Loucy (cell line): ENCODE results near the gene FSD2.

ENCODE experiments used
- CTCF ChIP-seq: fragments of 200-600 bp; sonication (generic); conservative IDR thresholded peaks from 2 replicates; pipeline ENCODE4 v1.5.1; 2014; ENCODE audit warnings: mild to moderate bottlenecking, antibody characterized with exemption, low read length
- EZH2phosphoT487 ChIP-seq: fragments of 200-600 bp; IDR thresholded peaks from 2 replicates; pipeline ENCODE4 v1.6.1; 2018; ENCODE audit warnings: antibody characterized with exemption, mild to moderate bottlenecking, moderate library complexity, borderline replicate concordance

- TF ChIP-seq CTCF (no peak), EZH2phosphoT487 (no peak)
Observed at GRCh38 chr15:82751308-82751707, 54.6 kb downstream of the FSD2 start.
